WTC11 (cell line): ENCODE results near the gene CHTF8. TPM values are rescaled to one million over a fixed set of nuclear protein-coding genes. Genes with fewer than 3 reads are reported as not detected.

ENCODE experiments used
- ATAC-seq: fragments of 200-7000 bp; cut with Tn5 transposase; 2 replicates; pipeline ENCODE4 v1.10.0; 2021; ENCODE audit warnings: mild to moderate bottlenecking, moderate library complexity
- CTCF ChIA-PET: fragments of 300-600 bp; sonication (Branson Sonifier 250); formaldehyde crosslinking; loops from one replicate; lab custom pipeline; 2021; ENCODE audit warnings: antibody characterized with exemption; lab: Charles Lee
- POLR2A ChIA-PET: fragments of 350-600 bp; sonication (Branson Sonifier 250); formaldehyde crosslinking; loops from one replicate; lab custom pipeline; 2021; ENCODE audit warnings: antibody characterized with exemption; lab: Charles Lee
- DNase-seq: peaks from one replicate; pipeline ENCODE4 v3.0.0; 2021; ENCODE audit warnings: low spot score
- H3K27ac Mint-ChIP-seq: 2 replicates; pipeline ENCODE4 v1.8.0; 2021; ENCODE audit warnings: mixed read lengths
- H3K27me3 Mint-ChIP-seq: 2 replicates; pipeline ENCODE4 v1.8.0; 2021; ENCODE audit warnings: low read depth, mild to moderate bottlenecking, moderate library complexity, mixed read lengths
- H3K36me3 Mint-ChIP-seq: 2 replicates; pipeline ENCODE4 v1.8.0; 2021; ENCODE audit warnings: mixed read lengths
- H3K4me1 Mint-ChIP-seq: 2 replicates; pipeline ENCODE4 v1.8.0; 2022; ENCODE audit warnings: mixed read lengths
- H3K4me3 Mint-ChIP-seq: 2 replicates; pipeline ENCODE4 v1.8.0; 2021; ENCODE audit warnings: mild to moderate bottlenecking, moderate library complexity, mixed read lengths
- H3K9me3 Mint-ChIP-seq: 2 replicates; pipeline ENCODE4 v1.8.0; 2021; ENCODE audit warnings: mixed read lengths
- ATF3 ChIP-seq: sonication (generic); formaldehyde crosslinking; conservative IDR thresholded peaks from 2 replicates; pipeline ENCODE4 v1.8.1; 2022; ENCODE audit warnings: mild to moderate bottlenecking, missing genetic modification reagents
- E2F1 ChIP-seq: sonication (generic); formaldehyde crosslinking; IDR thresholded peaks from 2 replicates; pipeline ENCODE4 v1.8.0; 2022; ENCODE audit warnings: mild to moderate bottlenecking, missing genetic modification reagents
- EMX1 ChIP-seq: fragments of 250-450 bp; sonication (Bioruptor Pico); IDR thresholded peaks from 2 replicates; pipeline ENCODE4 v1.8.0; 2021; ENCODE audit warnings: mild to moderate bottlenecking
- ETV6 ChIP-seq: sonication (generic); formaldehyde crosslinking; IDR thresholded peaks from 2 replicates; pipeline ENCODE4 v1.8.1; 2022; ENCODE audit warnings: mild to moderate bottlenecking, missing genetic modification reagents
- FOXJ3 ChIP-seq: sonication (generic); formaldehyde crosslinking; IDR thresholded peaks from 2 replicates; pipeline ENCODE4 v1.9.0; 2021; ENCODE audit warnings: missing genetic modification reagents, mild to moderate bottlenecking, borderline replicate concordance
- FOXK1 ChIP-seq: sonication (generic); formaldehyde crosslinking; IDR thresholded peaks from 2 replicates; pipeline ENCODE4 v1.8.0; 2022; ENCODE audit warnings: mild to moderate bottlenecking, moderate library complexity, missing genetic modification reagents
- FOXP4 ChIP-seq: sonication (generic); formaldehyde crosslinking; IDR thresholded peaks from 2 replicates; pipeline ENCODE4 v1.8.0; 2022; ENCODE audit warnings: mild to moderate bottlenecking, missing genetic modification reagents
- GTF2I ChIP-seq: fragments of 250-450 bp; sonication (Bioruptor Pico); conservative IDR thresholded peaks from 2 replicates; pipeline ENCODE4 v1.4.0; 2021; ENCODE audit warnings: mild to moderate bottlenecking
- JAZF1 ChIP-seq: fragments of 250-450 bp; sonication (Bioruptor Pico); IDR thresholded peaks from 2 replicates; pipeline ENCODE4 v1.9.0; 2021; ENCODE audit warnings: moderate library complexity, mild to moderate bottlenecking, inconsistent platforms
- MAX ChIP-seq: sonication (generic); formaldehyde crosslinking; IDR thresholded peaks from 2 replicates; pipeline ENCODE4 v1.8.0; 2022; ENCODE audit warnings: mild to moderate bottlenecking, missing genetic modification reagents
- MLX ChIP-seq: sonication (generic); formaldehyde crosslinking; IDR thresholded peaks from 2 replicates; pipeline ENCODE4 v1.8.1; 2023; ENCODE audit warnings: mild to moderate bottlenecking, missing genetic modification reagents, moderate library complexity
- MYBL2 ChIP-seq: sonication (generic); formaldehyde crosslinking; IDR thresholded peaks from 2 replicates; pipeline ENCODE4 v1.8.1; 2023; ENCODE audit warnings: mild to moderate bottlenecking, moderate library complexity, missing genetic modification reagents
- NR1H2 ChIP-seq: sonication (generic); formaldehyde crosslinking; IDR thresholded peaks from 2 replicates; pipeline ENCODE4 v1.9.0; 2021; ENCODE audit warnings: mild to moderate bottlenecking, moderate library complexity, missing genetic modification reagents
- ZBTB21 ChIP-seq: sonication (generic); formaldehyde crosslinking; IDR thresholded peaks from 2 replicates; pipeline ENCODE4 v1.8.1; 2023; ENCODE audit warnings: mild to moderate bottlenecking, missing genetic modification reagents, borderline replicate concordance
- ZMAT4 ChIP-seq: fragments of 250-450 bp; sonication (Bioruptor Pico); IDR thresholded peaks from 2 replicates; pipeline ENCODE4 v1.9.0; 2021; ENCODE audit warnings: mild to moderate bottlenecking
- ZNF138 ChIP-seq: sonication (generic); formaldehyde crosslinking; conservative IDR thresholded peaks from 2 replicates; pipeline ENCODE4 v1.8.1; 2022; ENCODE audit warnings: mild to moderate bottlenecking, moderate library complexity, missing genetic modification reagents
- ZNF263 ChIP-seq: sonication (generic); formaldehyde crosslinking; IDR thresholded peaks from 2 replicates; pipeline ENCODE4 v1.8.1; 2022; ENCODE audit warnings: low read depth, mild to moderate bottlenecking, moderate library complexity, missing genetic modification reagents
- ZNF512 ChIP-seq: sonication (generic); formaldehyde crosslinking; IDR thresholded peaks from 2 replicates; pipeline ENCODE4 v1.8.1; 2022; ENCODE audit warnings: missing genetic modification reagents, borderline replicate concordance
- total RNA-seq: library from RNA; stranded (reverse); gene quantifications from 3 replicates; pipeline ENCODE4 v1.2.3, GENCODE V29; 2021

Gene CHTF8
- total RNA-seq, 1 experiment from 2014 or later = 115 TPM

- CTCF ChIA-PET = interaction anchor here (0.9 kb wide), 2 partner anchors 11 to 15 kb away, joined by 4 to 6 read pairs; no protein-coding TSS in a partner anchor
Observed at GRCh38 chr16:69116256-69116875, 16.0 kb downstream of the CHTF8 start.

More at GRCh38 chr16:69116256-69116875, 16.0 kb downstream of the CHTF8 start:
- H3K4me3 Mint-ChIP-seq = no peak overlapping the region
- peaks cover 91% of the 10 kb centered on the region for H3K36me3 Mint-ChIP-seq
- peak overlapping the region; percentile 84 for H3K27ac Mint-ChIP-seq
- H3K9me3 Mint-ChIP-seq = no peaks in the 10 kb centered on the region
- H3K4me1 Mint-ChIP-seq = peaks cover 13% of the 10 kb centered on the region
- POLR2A ChIA-PET = no interaction called here
- no peaks in the 10 kb centered on the region for H3K27me3 Mint-ChIP-seq
- DNase-seq = no peak
- ATAC-seq = no peak
- TF ChIP-seq MYBL2 = no peak
- TF ChIP-seq ZNF138 (CRISPR knock-in tag) = no peak
- TF ChIP-seq ATF3 = no peak
- TF ChIP-seq FOXK1 = no peak
- no peak for TF ChIP-seq ZBTB21 (CRISPR knock-in tag)
- no peak for TF ChIP-seq FOXP4 (CRISPR knock-in tag)
- no peak for TF ChIP-seq ZMAT4 (CRISPR knock-in tag)
- TF ChIP-seq JAZF1 (CRISPR knock-in tag) = no peak
- no peak for TF ChIP-seq ETV6 (CRISPR knock-in tag)
- no peak for TF ChIP-seq MLX
- no peak for TF ChIP-seq E2F1
- TF ChIP-seq FOXJ3 (CRISPR knock-in tag) = no peak
- no peak for TF ChIP-seq NR1H2 (CRISPR knock-in tag)
- TF ChIP-seq EMX1 (CRISPR knock-in tag) = no peak
- no peak for TF ChIP-seq MAX (CRISPR knock-in tag)
- TF ChIP-seq GTF2I (CRISPR knock-in tag) = no peak
- no peak for TF ChIP-seq ZNF263 (CRISPR knock-in tag)
- no peak for TF ChIP-seq ZNF512 (CRISPR knock-in tag)
- TF ChIP-seq, all 79 proteins: peak for 0
